ENCODE measurements around the gene UBAC1.

DNA sequence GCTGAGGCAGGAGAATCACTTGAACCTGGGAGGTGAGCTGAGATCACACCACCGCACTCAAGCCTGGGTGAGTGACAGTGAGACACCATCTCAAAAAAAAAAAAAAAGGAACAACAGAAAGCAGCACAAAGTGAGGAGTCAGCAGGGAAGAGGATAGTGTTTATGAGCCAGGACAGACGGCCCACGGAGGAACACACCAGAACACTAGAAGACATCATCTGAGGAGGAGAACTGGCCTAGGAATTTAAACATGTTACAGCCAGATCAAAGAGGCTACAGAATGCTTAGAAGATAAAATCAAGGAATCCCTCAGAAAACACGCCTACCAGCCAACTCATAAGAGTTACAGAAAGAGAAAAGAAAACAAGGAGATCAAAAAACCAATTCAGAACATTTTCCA, 12.2 kb downstream of the UBAC1 start:
- no peak for TF ChIP-seq POLR2A (IDR thresholded peaks at IDR 0.05; ENCODE audit: low read depth, low read length)
- TF ChIP-seq TAF1 (IDR thresholded peaks at IDR 0.05; ENCODE audit: borderline replicate concordance, low read depth, low read length), result no peak

All from GM12892 (cell line).